ENCODE data around the gene PGAP6. TPM values are rescaled to one million over a fixed set of nuclear protein-coding genes. Genes with fewer than 3 reads are reported as not detected.
A peak's percentile ranks its signal among the peaks of the same experiment; 100 is the strongest.

PGAP6 gene
- total and polyA plus RNA-seq, 2 of the 8 experiments (the other 6 are each of a cell fraction or from before 2014, with no cell fraction given): 86.8 to 364 TPM

DNA sequence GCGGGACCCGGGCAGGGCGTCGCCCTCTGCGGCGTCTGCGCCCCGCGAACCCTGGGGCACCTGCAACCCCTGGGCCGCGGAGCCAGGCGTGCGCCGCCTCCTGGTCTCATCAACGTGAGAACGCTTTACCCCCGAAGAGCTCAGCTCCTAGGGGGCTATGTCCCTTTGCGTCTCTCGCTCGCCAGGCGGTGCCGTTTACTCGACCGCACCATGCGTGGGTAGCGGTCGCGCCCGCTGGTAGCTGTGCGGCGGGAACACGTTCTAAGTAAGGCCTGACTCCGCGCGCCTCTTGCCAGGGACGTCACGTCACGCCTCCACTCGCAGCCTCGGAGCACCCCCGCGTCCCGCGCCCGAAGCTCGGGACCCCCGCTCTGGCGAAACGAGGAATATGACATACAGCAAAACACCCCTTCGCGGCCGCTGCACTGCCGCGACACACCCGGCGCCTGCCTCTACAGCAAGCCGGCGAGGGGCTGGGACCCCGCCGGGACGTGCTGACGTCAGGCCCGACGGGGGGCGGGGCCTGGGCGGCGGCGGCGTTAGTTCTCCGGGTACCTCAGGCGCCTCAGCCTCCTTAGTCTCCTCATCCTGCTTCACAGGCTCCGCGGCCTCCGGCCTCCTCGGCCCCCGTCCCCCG is 43.4 kb upstream of the PGAP6 start, which contains the start of gene RAB11FIP3:
RAB11FIP3 (plus strand) TSS at position 568 of the 637 bp plus-strand sequence. CDS start 358 bp downstream, outside the sequence.
- H2BK120ac ChIP-seq (replicated peaks; ENCODE audit: low read depth, low read length): no peak within 1 kb of the TSS
- H2BK20ac ChIP-seq (ENCODE audit: low read length): no peak within 1 kb of the TSS
- H3K23me2 ChIP-seq (ENCODE audit: low read depth, low read length): peaks cover 13% of the 10 kb centered on the region; the same call in 1 of the 2 replicates
- H4K91ac ChIP-seq (replicated peaks; ENCODE audit: insufficient read length, low read length): no peak within 1 kb of the TSS
- H2BK12ac ChIP-seq (ENCODE audit: low read depth, low read length): 0 out of 2 replicates have a peak within 1 kb of the TSS, but pooled peaks have one; percentile 39
- H3K9ac ChIP-seq (replicated peaks in 1 of 4; ENCODE audit: extremely low read depth in 1 of 4, low read depth in 3 of 4, low read length in 3 of 4): peak within 1 kb of the TSS in 3 of 4 experiments; percentile 62 to 75 (median 71); a peak in 5 of 7 replicates
- POLR2A ChIA-PET (ENCODE audit: partially characterized antibody): interaction anchor here (0.7 to 2.3 kb wide), 9 partner anchors 13 to 133 kb away, joined by 3 to 8 read pairs (median 4); partner anchors contain the start of genes DECR2 and MRPL28
- H3K79me2 ChIP-seq (ENCODE audit: control insufficient read depth in 1 of 2, insufficient read depth in 2 of 2, low read length in 2 of 2): peaks cover 0 to 29% of the 10 kb centered on the region in 2 experiments; a peak in 2 of 4 replicates
- no peak within 1 kb of the TSS for H4K5ac ChIP-seq (ENCODE audit: insufficient read length, low read depth, low read length)
- H3K14ac ChIP-seq (ENCODE audit: insufficient read length): no peak within 1 kb of the TSS
- H2AK5ac ChIP-seq (ENCODE audit: low read depth, low read length): no peak within 1 kb of the TSS
- peak within 1 kb of the TSS; percentile 72; the same call in 1 of the 2 replicates for H2BK15ac ChIP-seq (ENCODE audit: low read length)
- 0 out of 2 replicates have a peak within 1 kb of the TSS, but pooled peaks have one; percentile 16 for H2BK5ac ChIP-seq (ENCODE audit: low read depth, low read length)
- peak within 1 kb of the TSS; percentile 95 for H2AFZ ChIP-seq (ENCODE audit: low read length)
- no peaks in the 10 kb centered on the region for H3K36me3 ChIP-seq (ENCODE audit: control insufficient read depth in 2 of 4, insufficient read depth in 4 of 4, low read length in 3 of 4)
- peak; percentile 50 to 93 for DNase-seq (ENCODE audit: low read depth in 1 of 2, low spot score in 2 of 2)
- no peaks in the 10 kb centered on the region for H3K9me3 ChIP-seq (ENCODE audit: insufficient read depth in 2 of 2, low read depth in 1 of 2, low read length in 1 of 2)
- peaks cover 11 to 33% (median 24%) of the 10 kb centered on the region in 4 experiments for H3K27me3 ChIP-seq (replicated peaks in 1 of 4; ENCODE audit: control insufficient read depth in 3 of 4, extremely low read depth in 1 of 4, insufficient read depth in 3 of 4, low read length in 3 of 4)
- H3K4me3 ChIP-seq (ENCODE audit: extremely low read depth in 1 of 4, insufficient read depth in 2 of 4, low read depth in 3 of 4, low read length in 4 of 4): peak within 1 kb of the TSS; percentile 66 to 97 (median 68)
- CTCF ChIA-PET (ENCODE audit: partially characterized antibody): interaction anchor here (0.8 to 2.9 kb wide), 8 partner anchors 11 to 185 kb away, joined by 3 to 9 read pairs (median 4); no protein-coding TSS in a partner anchor
- H3K23ac ChIP-seq (ENCODE audit: insufficient read length): no peak within 1 kb of the TSS
- peak within 1 kb of the TSS; percentile 83 for H4K8ac ChIP-seq (ENCODE audit: extremely low read depth, insufficient read depth, low read length)
- peak within 1 kb of the TSS; percentile 86 to 99 for H3K4me2 ChIP-seq (ENCODE audit: insufficient read depth in 1 of 2, low read depth in 2 of 2, low read length in 2 of 2)
- peaks cover 4 to 15% of the 10 kb centered on the region in 2 experiments for H4K20me1 ChIP-seq (replicated peaks in 1 of 2; ENCODE audit: control insufficient read depth in 1 of 2, insufficient read depth in 2 of 2, low read length in 2 of 2)
- 2% methylated on average over 61 of the region's 77 CpGs; no CpG with 5 or more reads in 1 of the 2 experiments for WGBS, 2 experiments (ENCODE audit: extremely low coverage in 1 of 2, insufficient coverage in 1 of 2, insufficient read length in 1 of 2, insufficient replicate concordance in 2 of 2, low coverage in 1 of 2, low lambda C conversion rate in 2 of 2, missing lambda C conversion rate in 1 of 2)
- H3K4me1 ChIP-seq (replicated peaks in 1 of 4; ENCODE audit: control insufficient read depth in 3 of 4, insufficient read depth in 4 of 4, low read length in 3 of 4): peaks cover 0 to 15% (median 7%) of the 10 kb centered on the region in 4 experiments; a peak in 4 of 7 replicates
- H3K56ac ChIP-seq (replicated peaks; ENCODE audit: insufficient read length, low read depth, low read length): no peak within 1 kb of the TSS
- H3K18ac ChIP-seq (ENCODE audit: extremely low read depth, low read length): no peak within 1 kb of the TSS; the same call in none of the 2 replicates
- FAIRE-seq: no peak
- H3K27ac ChIP-seq (ENCODE audit: low read depth, low read length): no peak within 1 kb of the TSS
- peaks cover 2% of the 10 kb centered on the region for H3K79me1 ChIP-seq (ENCODE audit: low read depth, low read length)
- peak within 1 kb of the TSS; percentile 69 for H3K4ac ChIP-seq (replicated peaks; ENCODE audit: insufficient read length, low read depth, low read length)
- TF ChIP-seq EZH2 (IDR thresholded peaks at IDR 0.05; ENCODE audit: low read depth, low read length, severe bottlenecking) (peak; percentile 69), HDAC6 (IDR thresholded peaks at IDR 0.05; ENCODE audit: low read depth, low read length) (no peak), CREB1 (IDR thresholded peaks at IDR 0.05) (peak; percentile 88), ASH2L (IDR thresholded peaks at IDR 0.05; ENCODE audit: low read length) (peak; percentile 83), BRCA1 (IDR thresholded peaks at IDR 0.05; ENCODE audit: low read depth, low read length) (no peak)
- TF ChIP-seq, protein P1, sequence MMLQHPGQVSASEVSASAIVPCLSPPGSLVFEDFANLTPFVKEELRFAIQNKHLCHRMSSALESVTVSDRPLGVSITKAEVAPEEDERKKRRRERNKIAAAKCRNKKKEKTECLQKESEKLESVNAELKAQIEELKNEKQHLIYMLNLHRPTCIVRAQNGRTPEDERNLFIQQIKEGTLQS (IDR thresholded peaks at IDR 0.05; ENCODE audit: insufficient read depth, low read depth, low read length): no peak
- TF ChIP-seq, protein P2, sequence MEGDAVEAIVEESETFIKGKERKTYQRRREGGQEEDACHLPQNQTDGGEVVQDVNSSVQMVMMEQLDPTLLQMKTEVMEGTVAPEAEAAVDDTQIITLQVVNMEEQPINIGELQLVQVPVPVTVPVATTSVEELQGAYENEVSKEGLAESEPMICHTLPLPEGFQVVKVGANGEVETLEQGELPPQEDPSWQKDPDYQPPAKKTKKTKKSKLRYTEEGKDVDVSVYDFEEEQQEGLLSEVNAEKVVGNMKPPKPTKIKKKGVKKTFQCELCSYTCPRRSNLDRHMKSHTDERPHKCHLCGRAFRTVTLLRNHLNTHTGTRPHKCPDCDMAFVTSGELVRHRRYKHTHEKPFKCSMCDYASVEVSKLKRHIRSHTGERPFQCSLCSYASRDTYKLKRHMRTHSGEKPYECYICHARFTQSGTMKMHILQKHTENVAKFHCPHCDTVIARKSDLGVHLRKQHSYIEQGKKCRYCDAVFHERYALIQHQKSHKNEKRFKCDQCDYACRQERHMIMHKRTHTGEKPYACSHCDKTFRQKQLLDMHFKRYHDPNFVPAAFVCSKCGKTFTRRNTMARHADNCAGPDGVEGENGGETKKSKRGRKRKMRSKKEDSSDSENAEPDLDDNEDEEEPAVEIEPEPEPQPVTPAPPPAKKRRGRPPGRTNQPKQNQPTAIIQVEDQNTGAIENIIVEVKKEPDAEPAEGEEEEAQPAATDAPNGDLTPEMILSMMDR (IDR thresholded peaks at IDR 0.05; ENCODE audit: control extremely low read depth in 1 of 3, insufficient read depth in 1 of 3, low read depth in 1 of 3, low read length in 3 of 3): peak; percentile 12 to 35 (median 30); a peak in 2 of 4 replicates
- TF ChIP-seq, protein P3, sequence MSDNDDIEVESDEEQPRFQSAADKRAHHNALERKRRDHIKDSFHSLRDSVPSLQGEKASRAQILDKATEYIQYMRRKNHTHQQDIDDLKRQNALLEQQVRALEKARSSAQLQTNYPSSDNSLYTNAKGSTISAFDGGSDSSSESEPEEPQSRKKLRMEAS (IDR thresholded peaks at IDR 0.05): peak; percentile 19; the same call in 1 of the 2 replicates

Measured in H1 (cell line).